GM23338 (cell line): ENCODE results near the gene MYO3B. TPM values are rescaled to one million over a fixed set of nuclear protein-coding genes. Genes with fewer than 3 reads are reported as not detected.

Experiments used
- ATAC-seq: fragments of 200-7000 bp; cut with Tn5 transposase; 3 replicates; pipeline ENCODE4 v1.9.1; 2020
- DNase-seq: peaks from one replicate; pipeline ENCODE4 v3.0.0-alpha.2; 2015; ENCODE audit warnings: low spot score
- H2AFZ ChIP-seq: fragments of 200-600 bp; sonication (generic); 2 replicates; pipeline ENCODE4 v1.8.0; 2016; ENCODE audit warnings: antibody characterized with exemption, mild to moderate bottlenecking, moderate library complexity
- H3F3A ChIP-seq: fragments of 200-600 bp; sonication (generic); replicated peaks from 2 replicates; pipeline ENCODE4 v1.8.0; 2017; ENCODE audit warnings: antibody characterized with exemption, mixed run types, low read depth
- H3K27ac ChIP-seq: fragments of 200-600 bp; sonication (generic); 2 replicates; pipeline ENCODE4 v1.6.1; 2016; ENCODE audit warnings: low read depth
- H3K27me3 ChIP-seq: fragments of 200-600 bp; sonication (generic); 2 replicates; pipeline ENCODE4 v1.8.0; 2016; ENCODE audit warnings: mild to moderate bottlenecking, mixed run types, moderate library complexity; ENCODE audit not compliant: insufficient read depth
- H3K36me3 ChIP-seq: fragments of 200-600 bp; sonication (generic); 2 replicates; pipeline ENCODE4 v1.8.0; 2016; ENCODE audit warnings: mild to moderate bottlenecking; ENCODE audit not compliant: insufficient read depth
- H3K4me1 ChIP-seq: fragments of 200-600 bp; sonication (generic); 2 replicates; pipeline ENCODE4 v1.8.0; 2016; ENCODE audit warnings: mild to moderate bottlenecking, moderate library complexity; ENCODE audit not compliant: insufficient read depth
- H3K4me2 ChIP-seq: fragments of 200-600 bp; sonication (generic); 2 replicates; pipeline ENCODE4 v1.7.1; 2017; ENCODE audit warnings: mixed run types
- H3K4me3 ChIP-seq: fragments of 200-600 bp; sonication (generic); 2 replicates; pipeline ENCODE4 v1.6.1; 2016; ENCODE audit warnings: mixed run types
- H3K79me2 ChIP-seq: fragments of 200-600 bp; sonication (generic); replicated peaks from 2 replicates; pipeline ENCODE4 v1.8.0; 2017; ENCODE audit warnings: mild to moderate bottlenecking; ENCODE audit not compliant: insufficient read depth
- H3K9me2 ChIP-seq: fragments of 200-600 bp; sonication (generic); 2 replicates; pipeline ENCODE4 v1.8.0; 2017; ENCODE audit not compliant: insufficient read depth
- H4K20me1 ChIP-seq: fragments of 200-600 bp; sonication (generic); replicated peaks from 2 replicates; pipeline ENCODE4 v1.8.0; 2017; ENCODE audit warnings: mild to moderate bottlenecking; ENCODE audit not compliant: insufficient read depth
- H3K27ac Mint-ChIP-seq: 2 replicates; pipeline ENCODE4 v1.8.0; 2020; ENCODE audit warnings: inconsistent platforms, mild to moderate bottlenecking, moderate library complexity, mixed read lengths
- H3K27me3 Mint-ChIP-seq: 3 replicates; pipeline ENCODE4 v1.8.0; 2022; ENCODE audit warnings: low read depth, mild to moderate bottlenecking, moderate library complexity, mixed read lengths, inconsistent platforms; ENCODE audit not compliant: insufficient read depth, poor library complexity
- H3K36me3 Mint-ChIP-seq: 3 replicates; pipeline ENCODE4 v1.8.0; 2021; ENCODE audit warnings: low read depth, mild to moderate bottlenecking, inconsistent platforms, moderate library complexity, mixed read lengths
- H3K4me1 Mint-ChIP-seq: 3 replicates; pipeline ENCODE4 v1.8.0; 2020; ENCODE audit warnings: mild to moderate bottlenecking, inconsistent platforms, mixed read lengths
- H3K4me3 Mint-ChIP-seq: 3 replicates; pipeline ENCODE4 v1.8.0; 2021; ENCODE audit warnings: moderate library complexity, mild to moderate bottlenecking, inconsistent platforms, mixed read lengths
- H3K9me3 Mint-ChIP-seq: 3 replicates; pipeline ENCODE4 v1.8.0; 2020; ENCODE audit warnings: moderate library complexity, mild to moderate bottlenecking, inconsistent platforms, mixed read lengths
- CREB1 ChIP-seq: fragments of 250-450 bp; sonication (Bioruptor Pico); IDR thresholded peaks from 2 replicates; pipeline ENCODE4 v1.5.0; 2020; ENCODE audit warnings: low read depth, mild to moderate bottlenecking, moderate library complexity
- CTCF ChIP-seq, 2 experiments: fragments of 200-600 bp in 1 of 2; sonication (generic) in 1 of 2; conservative IDR thresholded peaks; 2 replicates each; pipeline versions ENCODE4 v1.5.1 to v1.6.1; 2016 to 2017; ENCODE audit warnings: antibody characterized with exemption in 2 of 2, low read depth in 2 of 2, mild to moderate bottlenecking in 2 of 2, moderate library complexity in 1 of 2
- ETS1 ChIP-seq: IDR thresholded peaks from 2 replicates; pipeline ENCODE4 v1.6.1; 2016; ENCODE audit warnings: antibody characterized with exemption
- JUNB ChIP-seq: IDR thresholded peaks from one replicate; pipeline ENCODE4 v1.6.1; 2016; ENCODE audit warnings: antibody characterized with exemption; ENCODE audit not compliant: unreplicated experiment
- POLR2AphosphoS5 ChIP-seq: IDR thresholded peaks from 2 replicates; pipeline ENCODE4 v1.6.1; 2016; ENCODE audit warnings: antibody characterized with exemption, low read depth
- REST ChIP-seq: IDR thresholded peaks from one replicate; pipeline ENCODE4 v1.6.1; 2018; ENCODE audit warnings: antibody characterized with exemption; ENCODE audit not compliant: unreplicated experiment
- ZNF331 ChIP-seq: fragments of 250-450 bp; sonication (Bioruptor Pico); IDR thresholded peaks from 2 replicates; pipeline ENCODE4 v1.5.0; 2020; ENCODE audit warnings: low read depth, mild to moderate bottlenecking, moderate library complexity
- polyA plus RNA-seq: library from polyadenylated mRNA; unstranded; fragments of >200 nt; fragmentation: Nextera tagmentation; extraction: Ambion mirVana; gene quantifications from 2 replicates; pipeline ENCODE4 v1.2.1, GENCODE V29; 2016
- total RNA-seq: library from RNA; depleted of rRNA; stranded (reverse); fragments of >200 nt; shearing (Covaris generic); gene quantifications from 2 replicates; pipeline ENCODE4 v1.2.3, GENCODE V29; 2014

The MYO3B gene
- total and polyA plus RNA-seq, 2 experiments from 2014 or later, result 0.42 TPM; not detected in 1

- TF ChIP-seq CTCF (conservative IDR thresholded peaks at IDR 0.05; ENCODE audit: low read depth in 2 of 2), result no peak
- no peak for TF ChIP-seq CREB1 (CRISPR knock-in tag)
- no peak for TF ChIP-seq JUNB
- TF ChIP-seq ETS1, result no peak
Measured at GRCh38 chr2:170270278-170270864, 92.4 kb downstream of the MYO3B start (continued).

GRCh38 chr2:170271340-170271739 lies 93.4 kb downstream of the MYO3B start:
- no peak for TF ChIP-seq ZNF331 (CRISPR knock-in tag)
- TF ChIP-seq JUNB, result no peak
- TF ChIP-seq REST, result no peak
- no peak for TF ChIP-seq POLR2AphosphoS5
- Histone ChIP-seq H2AFZ (no peak overlapping the region), H3K27ac (no peak overlapping the region), H3K4me1 (no peaks in the 10 kb centered on the region), H3F3A (no peaks in the 10 kb centered on the region), H3K9me2 (peaks cover 8% of the 10 kb centered on the region), H4K20me1 (no peaks in the 10 kb centered on the region), H3K4me2 (no peak overlapping the region), H3K36me3 (no peaks in the 10 kb centered on the region), H3K27me3 (no peaks in the 10 kb centered on the region), H3K4me3 (no peak overlapping the region), H3K79me2 (no peaks in the 10 kb centered on the region)
- H3K27me3 Mint-ChIP-seq, result no peaks in the 10 kb centered on the region
- no peak overlapping the region for H3K27ac Mint-ChIP-seq
- H3K9me3 Mint-ChIP-seq, result no peaks in the 10 kb centered on the region
- no peaks in the 10 kb centered on the region for H3K4me1 Mint-ChIP-seq
- no peak for DNase-seq
- H3K36me3 Mint-ChIP-seq, result no peaks in the 10 kb centered on the region
- H3K4me3 Mint-ChIP-seq, result no peak overlapping the region
- no peak for ATAC-seq
